ENCODE results near the gene NREP.

- no peak for TF ChIP-seq POLR2AphosphoS5 (IDR thresholded peaks at IDR 0.05; ENCODE audit: low read depth, low read length)
- no peak for TF ChIP-seq REST (IDR thresholded peaks at IDR 0.05; ENCODE audit: insufficient read depth in 1 of 2, low read depth in 2 of 2, low read length in 2 of 2)
- no peak for TF ChIP-seq TAF1 (IDR thresholded peaks at IDR 0.05; ENCODE audit: borderline replicate concordance, insufficient read depth, low read length)
- no peak for TF ChIP-seq SIN3A (IDR thresholded peaks at IDR 0.05; ENCODE audit: borderline replicate concordance, insufficient read depth, low read length)
- TF ChIP-seq FOXP2 (optimal IDR thresholded peaks at IDR 0.05; ENCODE audit: borderline replicate concordance, extremely low read depth, extremely low read length, insufficient read depth) = no peak
Measured at GRCh38 chr5:111682121-111682520, 74.9 kb downstream of the NREP start.

All from PFSK-1 (cell line).